ENCODE results near the gene DHH. TPM values are rescaled to one million over a fixed set of nuclear protein-coding genes. Genes with fewer than 3 reads are reported as not detected.

The DHH gene
- total and polyA plus RNA-seq, 9 of the 15 experiments (the other 6 are each of a cell fraction or from before 2014, with no cell fraction given), result 0.07 to 2.6 (median 0.54) TPM

- TF ChIP-seq CHCHD3 (CRISPR knock-in tag; IDR thresholded peaks at IDR 0.05), result no peak
- 0 out of 4 replicates have a peak, but pooled peaks of 1 of the 2 experiments have one; percentile 37 for TF ChIP-seq ETV6 (IDR thresholded peaks at IDR 0.05; ENCODE audit: borderline replicate concordance in 1 of 2, low read depth in 2 of 2, low read length in 1 of 2)
- peak; percentile 89 for TF ChIP-seq ETV6 (CRISPR knock-in tag; IDR thresholded peaks at IDR 0.05; ENCODE audit: borderline replicate concordance)
- no peak; the same call in 1 of the 2 replicates for TF ChIP-seq GATAD2B (IDR thresholded peaks at IDR 0.05; ENCODE audit: borderline replicate concordance)
- TF ChIP-seq HINFP (tag; conservative IDR thresholded peaks at IDR 0.05; ENCODE audit: low read depth), result no peak
- TF ChIP-seq HOXB6 (CRISPR knock-in tag; IDR thresholded peaks at IDR 0.05; ENCODE audit: borderline replicate concordance), result no peak
- TF ChIP-seq XRCC5 (IDR thresholded peaks at IDR 0.05; ENCODE audit: low read depth, low read length), result peak; percentile 84
- peak; percentile 42; the same call in 1 of the 2 replicates for TF ChIP-seq ZNF384 (IDR thresholded peaks at IDR 0.05; ENCODE audit: low read depth, low read length)
- TF ChIP-seq GMEB1 (CRISPR knock-in tag; IDR thresholded peaks at IDR 0.05), result no peak; the same call in none of the 2 replicates
- TF ChIP-seq POLR2H (tag; IDR thresholded peaks at IDR 0.05; ENCODE audit: low read depth), result no peak
- TF ChIP-seq JUNB (CRISPR knock-in tag; conservative IDR thresholded peaks at IDR 0.05), result no peak
- no peak for TF ChIP-seq CEBPB (tag; IDR thresholded peaks at IDR 0.05)
- no peak; the same call in 1 of the 2 replicates for TF ChIP-seq ZNF239 (CRISPR knock-in tag; IDR thresholded peaks at IDR 0.05)
- TF ChIP-seq BRD4 (IDR thresholded peaks at IDR 0.05), result no peak
- no peak for TF ChIP-seq DMBX1 (CRISPR knock-in tag; IDR thresholded peaks at IDR 0.05; ENCODE audit: borderline replicate concordance)
- no peak for TF ChIP-seq RBM34 (IDR thresholded peaks at IDR 0.05; ENCODE audit: borderline replicate concordance, insufficient read depth, low read length)
- peak; percentile 35 to 86 (median 85) for TF ChIP-seq YY1 (IDR thresholded peaks at IDR 0.05; ENCODE audit: borderline replicate concordance in 1 of 3, control insufficient read depth in 1 of 3, extremely low read depth in 1 of 3, insufficient read depth in 3 of 3, insufficient read length in 1 of 3, insufficient replicate concordance in 2 of 3, low read depth in 1 of 3, low read length in 2 of 3)
- peak; percentile 72; the same call in 1 of the 2 replicates for TF ChIP-seq TOE1 (IDR thresholded peaks at IDR 0.05; ENCODE audit: borderline replicate concordance)
- TF ChIP-seq TOE1 (CRISPR knock-in tag; IDR thresholded peaks at IDR 0.05; ENCODE audit: borderline replicate concordance, low read depth), result 0 out of 2 replicates have a peak, but pooled peaks have one; percentile 25
- no peak for TF ChIP-seq YBX1 (IDR thresholded peaks at IDR 0.05)
- TF ChIP-seq CCAR2 (IDR thresholded peaks at IDR 0.05; ENCODE audit: low read depth, low read length), result peak; percentile 66; the same call in 1 of the 2 replicates
- peak; percentile 83 for TF ChIP-seq FIP1L1 (IDR thresholded peaks at IDR 0.05; ENCODE audit: low read depth, low read length, poor library complexity, severe bottlenecking)
- TF ChIP-seq FOXP1 (CRISPR knock-in tag; IDR thresholded peaks at IDR 0.05), result peak; percentile 63; the same call in 1 of the 2 replicates
Observed at GRCh38 chr12:49130151-49131050, 35.8 kb upstream of the DHH start (continued).
